KMS-11 (cell line): ENCODE data around the gene GRAP2.

Experiments
- H2AFZ ChIP-seq: fragments of 200-600 bp; sonication (generic); 2 replicates; pipeline ENCODE4 v1.6.1; 2016; ENCODE audit warnings: antibody characterized with exemption, mixed run types, low read depth
- H3K27ac ChIP-seq: fragments of 200-600 bp; sonication (generic); 2 replicates; pipeline ENCODE4 v1.6.1; 2016; ENCODE audit warnings: mild to moderate bottlenecking, mixed run types
- H3K27me3 ChIP-seq: fragments of 200-600 bp; sonication (generic); 2 replicates; pipeline ENCODE4 v1.6.1; 2017; ENCODE audit warnings: mild to moderate bottlenecking, low read depth, mixed run types, moderate library complexity; ENCODE audit not compliant: insufficient read depth
- H3K36me3 ChIP-seq: fragments of 200-600 bp; sonication (generic); 2 replicates; pipeline ENCODE4 v1.6.1; 2017; ENCODE audit warnings: mild to moderate bottlenecking, mixed run types; ENCODE audit not compliant: insufficient read depth
- H3K4me1 ChIP-seq: fragments of 200-600 bp; sonication (generic); 2 replicates; pipeline ENCODE4 v1.6.1; 2016; ENCODE audit warnings: mild to moderate bottlenecking, low read depth, mixed run types; ENCODE audit not compliant: poor library complexity, severe bottlenecking
- H3K4me2 ChIP-seq: fragments of 200-600 bp; sonication (generic); 2 replicates; pipeline ENCODE4 v1.7.0; 2016; ENCODE audit warnings: mild to moderate bottlenecking, mixed run types
- H3K4me3 ChIP-seq: fragments of 200-600 bp; sonication (generic); IDR thresholded peaks from 2 replicates; pipeline ENCODE4 v1.6.1; 2017; ENCODE audit warnings: low read depth, low read length, mixed read lengths; ENCODE audit not compliant: insufficient read depth
- H3K79me2 ChIP-seq: fragments of 200-600 bp; sonication (generic); 2 replicates; pipeline ENCODE4 v1.6.1; 2016; ENCODE audit warnings: low read depth, mixed run types; ENCODE audit not compliant: insufficient read depth
- H3K9ac ChIP-seq: fragments of 200-600 bp; sonication (generic); 2 replicates; pipeline ENCODE4 v1.6.1; 2016; ENCODE audit warnings: mild to moderate bottlenecking, mixed run types
- H4K20me1 ChIP-seq: fragments of 200-600 bp; sonication (generic); 2 replicates; pipeline ENCODE4 v1.6.1; 2016; ENCODE audit warnings: mild to moderate bottlenecking, mixed run types; ENCODE audit not compliant: insufficient read depth
- CTCF ChIP-seq: fragments of 200-600 bp; sonication (generic); conservative IDR thresholded peaks from 2 replicates; pipeline ENCODE4 v1.6.1; 2017; ENCODE audit warnings: low read depth, mild to moderate bottlenecking, antibody characterized with exemption, low read length, moderate library complexity, mixed read lengths

GRAP2 gene

GRCh38 chr22:39983346-39983745, 82.5 kb downstream of the GRAP2 start:
- Histone ChIP-seq H2AFZ (no peak overlapping the region), H3K27me3 (no peaks in the 10 kb centered on the region; the same call in 1 of the 2 replicates), H3K79me2 (no peaks in the 10 kb centered on the region), H3K27ac (no peak overlapping the region), H3K4me1 (no peaks in the 10 kb centered on the region), H4K20me1 (no peaks in the 10 kb centered on the region), H3K36me3 (no peaks in the 10 kb centered on the region), H3K4me3 (no peak overlapping the region), H3K4me2 (no peak overlapping the region), H3K9ac (no peak overlapping the region)
- no peak for TF ChIP-seq CTCF

DNA sequence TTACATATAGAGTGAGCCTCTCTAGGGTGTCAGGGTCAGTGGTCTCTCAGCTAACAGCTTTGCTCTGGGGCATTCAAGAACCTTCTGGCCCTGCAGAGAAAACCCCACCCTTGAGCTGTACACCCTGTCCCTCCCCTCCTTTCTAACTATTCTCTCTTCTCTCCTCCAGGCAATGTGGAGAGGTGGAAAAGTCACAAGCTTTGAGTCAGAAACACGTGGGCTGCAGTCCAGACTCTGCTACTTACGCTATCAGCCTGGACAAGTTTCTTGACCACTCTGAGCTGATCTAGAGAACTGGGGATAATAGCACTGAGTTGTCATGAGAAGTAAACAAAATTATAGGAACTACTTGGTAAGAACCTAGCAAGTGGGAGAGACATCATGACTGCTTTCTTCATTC, 83.1 kb downstream of the GRAP2 start:
- H3K4me1 ChIP-seq: no peaks in the 10 kb centered on the region
- H4K20me1 ChIP-seq: no peaks in the 10 kb centered on the region
- H3K36me3 ChIP-seq: no peaks in the 10 kb centered on the region
- H3K9ac ChIP-seq: no peak overlapping the region
- H3K4me2 ChIP-seq: no peak overlapping the region
- no peak for TF ChIP-seq CTCF
- no peak overlapping the region for H3K4me3 ChIP-seq
- H3K27ac ChIP-seq: no peak overlapping the region
- no peak overlapping the region for H2AFZ ChIP-seq
- H3K79me2 ChIP-seq: no peaks in the 10 kb centered on the region
- no peaks in the 10 kb centered on the region; the same call in 1 of the 2 replicates for H3K27me3 ChIP-seq

- H3K9ac ChIP-seq: no peak overlapping the region
- no peaks in the 10 kb centered on the region; the same call in 1 of the 2 replicates for H3K27me3 ChIP-seq
- no peak overlapping the region for H3K4me2 ChIP-seq
- TF ChIP-seq CTCF: no peak
- H3K4me3 ChIP-seq: no peak overlapping the region
- no peaks in the 10 kb centered on the region for H3K4me1 ChIP-seq
- no peak overlapping the region for H2AFZ ChIP-seq
- H4K20me1 ChIP-seq: no peaks in the 10 kb centered on the region
- no peaks in the 10 kb centered on the region for H3K36me3 ChIP-seq
- H3K79me2 ChIP-seq: no peaks in the 10 kb centered on the region
- H3K27ac ChIP-seq: no peak overlapping the region
Observed at GRCh38 chr22:39984746-39985145, 83.9 kb downstream of the GRAP2 start.

GRCh38 chr22:39985383-39986035, 84.6 kb downstream of the GRAP2 start:
- no peak overlapping the region for H3K4me3 ChIP-seq
- no peaks in the 10 kb centered on the region for H3K4me1 ChIP-seq
- no peak overlapping the region for H3K9ac ChIP-seq
- TF ChIP-seq CTCF: no peak
- H3K79me2 ChIP-seq: no peaks in the 10 kb centered on the region
- H3K27me3 ChIP-seq: no peaks in the 10 kb centered on the region; the same call in 1 of the 2 replicates
- H3K4me2 ChIP-seq: no peak overlapping the region
- no peaks in the 10 kb centered on the region for H3K36me3 ChIP-seq
- H4K20me1 ChIP-seq: no peaks in the 10 kb centered on the region
- no peak overlapping the region for H2AFZ ChIP-seq
- H3K27ac ChIP-seq: no peak overlapping the region
